GM12878 (cell line): ENCODE measurements around the gene GLTP. TPM values are rescaled to one million over a fixed set of nuclear protein-coding genes. Genes with fewer than 3 reads are reported as not detected.

Experiments used
- ATAC-seq: fragments of 200-7000 bp; cut with Tn5 transposase; 3 replicates; pipeline ENCODE4 v1.9.1; 2020; ENCODE audit warnings: mild to moderate bottlenecking, moderate library complexity
- BruUV-seq: library from RNA; stranded (reverse); fragments of 400-500 nt; replicated peaks from 2 replicates; lab custom pipeline; 2021; lab: Mats Ljungman, UMichigan
- CTCF ChIA-PET: fragments of 300-600 bp; sonication (Branson Sonifier 250); formaldehyde crosslinking; extraction: SDS; loops from one replicate; lab custom pipeline; 2021; ENCODE audit warnings: inconsistent platforms; lab: Yijun Ruan, JAX
- POLR2A ChIA-PET: fragments of 350-600 bp; formaldehyde crosslinking; extraction: SDS; loops from one replicate; lab custom pipeline; 2021; ENCODE audit warnings: inconsistent platforms; lab: Charles Lee
- RAD21 ChIA-PET: fragments of 300-600 bp; sonication (Branson Sonifier 250); formaldehyde crosslinking; loops from one replicate; lab custom pipeline; 2023; ENCODE audit warnings: antibody characterized with exemption; ENCODE audit not compliant: unreplicated experiment; lab: Charles Lee
- SMC1A ChIA-PET: fragments of 300-600 bp; sonication (Branson Sonifier 250); formaldehyde crosslinking; loops from one replicate; lab custom pipeline; 2023; ENCODE audit not compliant: unreplicated experiment, uncharacterized antibody; lab: Charles Lee
- DNase-seq: peaks from one replicate; pipeline ENCODE4 v3.0.0-alpha.2; 2011; ENCODE audit warnings: low read depth, low spot score
- FAIRE-seq: peaks from 3 replicates; lab custom pipeline; 2011; peaks lifted over from hg19 to GRCh38; lab: Jason Lieb, UNC
- H2AFZ ChIP-seq: 2 replicates; pipeline ENCODE4 v1.6.0; 2011; ENCODE audit warnings: low read depth, low read length, control low read depth; ENCODE audit not compliant: control insufficient read depth
- H3K27ac ChIP-seq: 2 replicates; pipeline ENCODE4 v1.5.1; 2011; ENCODE audit warnings: control low read depth; ENCODE audit not compliant: control insufficient read depth, insufficient read depth
- H3K27me3 ChIP-seq, 2 experiments: replicated peaks in 1 of 2; 2 replicates each; pipeline versions ENCODE4 v1.6.0 to v1.6.1; 2011; ENCODE audit warnings: low read length in 1 of 2; ENCODE audit not compliant: control insufficient read depth in 2 of 2, insufficient read depth in 2 of 2
- H3K36me3 ChIP-seq, 2 experiments: 2 replicates each; pipeline ENCODE4 v1.5.1; 2011; ENCODE audit warnings: low read length in 1 of 2; ENCODE audit not compliant: control insufficient read depth in 2 of 2, insufficient read depth in 2 of 2
- H3K4me1 ChIP-seq: 2 replicates; pipeline ENCODE4 v1.6.1; 2011; ENCODE audit warnings: mild to moderate bottlenecking, low read length, moderate library complexity, mixed read lengths; ENCODE audit not compliant: control insufficient read depth, insufficient read depth
- H3K4me2 ChIP-seq: 2 replicates; pipeline ENCODE4 v1.6.0; 2011; ENCODE audit warnings: control low read depth; ENCODE audit not compliant: control insufficient read depth, insufficient read depth
- H3K4me3 ChIP-seq: fragments of 200-600 bp; sonication (generic); 2 replicates; pipeline ENCODE4 v1.5.1; 2016
- H3K79me2 ChIP-seq: 2 replicates; pipeline ENCODE4 v1.6.0; 2011; ENCODE audit warnings: low read length; ENCODE audit not compliant: control insufficient read depth, insufficient read depth
- H3K9ac ChIP-seq: 2 replicates; pipeline ENCODE4 v1.8.0; 2011; ENCODE audit warnings: low read length, control low read depth, mixed read lengths; ENCODE audit not compliant: control insufficient read depth, insufficient read depth
- H3K9me3 ChIP-seq: replicated peaks from 3 replicates; pipeline ENCODE4 v1.5.1; 2011; ENCODE audit warnings: mild to moderate bottlenecking, low read length; ENCODE audit not compliant: control insufficient read depth, insufficient read depth
- H4K20me1 ChIP-seq: 2 replicates; pipeline ENCODE4 v1.6.0; 2011; ENCODE audit not compliant: control insufficient read depth, insufficient read depth
- CHD1 ChIP-seq: IDR thresholded peaks from 2 replicates; pipeline ENCODE4 v1.6.1; 2012; ENCODE audit warnings: low read depth, low read length, improper control_type of control experiment
- DPF2 ChIP-seq: fragments of 450-650 bp; IDR thresholded peaks from 2 replicates; pipeline ENCODE4 v1.6.1; 2017; ENCODE audit warnings: mild to moderate bottlenecking
- HDAC2 ChIP-seq: fragments of 200-600 bp; sonication (generic); IDR thresholded peaks from 2 replicates; pipeline ENCODE4 v1.6.1; 2017
- IKZF2 ChIP-seq, 2 experiments: fragments of 450-650 bp; IDR thresholded peaks; 2 replicates each; pipeline ENCODE4 v1.6.1; 2017; ENCODE audit warnings: mild to moderate bottlenecking in 2 of 2, moderate library complexity in 2 of 2
- JUNB ChIP-seq: IDR thresholded peaks from 2 replicates; pipeline ENCODE4 v1.6.1; 2016; ENCODE audit warnings: antibody characterized with exemption, mild to moderate bottlenecking
- JUND ChIP-seq: IDR thresholded peaks from 2 replicates; pipeline ENCODE4 v1.6.1; 2012; ENCODE audit warnings: low read depth, mild to moderate bottlenecking, low read length, improper control_type of control experiment, moderate library complexity
- NFXL1 ChIP-seq: fragments of 450-650 bp; IDR thresholded peaks from 2 replicates; pipeline ENCODE4 v1.6.1; 2017; ENCODE audit warnings: antibody characterized with exemption, mild to moderate bottlenecking, borderline replicate concordance
- STAT1 ChIP-seq: fragments of 450-650 bp; conservative IDR thresholded peaks from 2 replicates; pipeline ENCODE4 v1.6.1; 2014; ENCODE audit warnings: antibody characterized with exemption, mild to moderate bottlenecking
- SUPT20H ChIP-seq: IDR thresholded peaks from 2 replicates; pipeline ENCODE4 v1.6.1; 2011; ENCODE audit warnings: low read depth, mild to moderate bottlenecking, low read length, moderate library complexity, borderline replicate concordance; ENCODE audit not compliant: control insufficient read depth
- WGBS: methylation state at CpG from one replicate; pipeline ENCODE4 v1.1.6; 2016; ENCODE audit warnings: low lambda C conversion rate; ENCODE audit not compliant: insufficient replicate concordance, insufficient coverage; ENCODE audit errors: missing lambda C conversion rate; 5-methylcytosine and 5-hydroxymethylcytosine counted together
- in situ Hi-C: fragments of 300-500 bp; cut with MboI; formaldehyde crosslinking; loops from 9 replicates; pipeline ENCODE4 v1.14.3; 2018; ENCODE audit warnings: mixed read lengths
- intact Hi-C: fragments of 100-400 bp; cut with micrococcal nuclease; formaldehyde crosslinking; loops from one replicate; pipeline ENCODE4 v1.14.2; 2022; ENCODE audit not compliant: unreplicated experiment
- polyA plus RNA-seq, 11 experiments: library from polyadenylated mRNA; depleted of rRNA in 4 of 11; unstranded in 6 of 11; stranded (reverse) in 5 of 11; fragments of >200 nt; fragmentation: Nextera tagmentation in 4 of 11; fragmentation: Illumina TruSeq in 1 of 11; extraction: Ambion mirVana in 4 of 11; extraction: Trizol in 1 of 11; gene quantifications; 1 replicate in 1 of 11; 2 replicates in 10 of 11; pipeline versions ENCODE4 v1.2.1 to v1.2.3, GENCODE V29; 2011 to 2016; ENCODE audit warnings: inconsistent platforms in 2 of 11, missing spikeins in 2 of 11, low read depth in 1 of 11
- total RNA-seq, 4 experiments: library from RNA; depleted of rRNA in 3 of 4; stranded (reverse); fragments of >200 nt in 3 of 4; fragmentation: Illumina TruSeq in 1 of 4; extraction: Trizol in 1 of 4; gene quantifications; 2 replicates each; pipeline versions ENCODE4 v1.2.1 to v1.2.3, GENCODE V29; 2013 to 2021
- TF ChIP-seq, protein P1 (sequence below): fragments of 150-350 bp; IDR thresholded peaks from 2 replicates; pipeline ENCODE4 v1.6.1; 2016; ENCODE audit warnings: low read depth, low read length
- TF ChIP-seq, protein P2 (sequence below): fragments of 450-650 bp; IDR thresholded peaks from 2 replicates; pipeline ENCODE4 v1.6.1; 2017; ENCODE audit warnings: mild to moderate bottlenecking, low read depth, inconsistent platforms; ENCODE audit not compliant: poor library complexity, severe bottlenecking
- TF ChIP-seq, protein P3 (sequence below): fragments of 450-650 bp; IDR thresholded peaks from 2 replicates; pipeline ENCODE4 v1.6.1; 2016; ENCODE audit warnings: mild to moderate bottlenecking, moderate library complexity, borderline replicate concordance
- TF ChIP-seq, protein P4 (sequence below): fragments of 450-650 bp; IDR thresholded peaks from 2 replicates; pipeline ENCODE4 v1.6.1; 2017; ENCODE audit warnings: mild to moderate bottlenecking

GLTP gene
- total and polyA plus RNA-seq, 10 of the 15 experiments (the other 5 are each of a cell fraction or from before 2014, with no cell fraction given), result 16.8 to 44.0 (median 25.3) TPM

DNA sequence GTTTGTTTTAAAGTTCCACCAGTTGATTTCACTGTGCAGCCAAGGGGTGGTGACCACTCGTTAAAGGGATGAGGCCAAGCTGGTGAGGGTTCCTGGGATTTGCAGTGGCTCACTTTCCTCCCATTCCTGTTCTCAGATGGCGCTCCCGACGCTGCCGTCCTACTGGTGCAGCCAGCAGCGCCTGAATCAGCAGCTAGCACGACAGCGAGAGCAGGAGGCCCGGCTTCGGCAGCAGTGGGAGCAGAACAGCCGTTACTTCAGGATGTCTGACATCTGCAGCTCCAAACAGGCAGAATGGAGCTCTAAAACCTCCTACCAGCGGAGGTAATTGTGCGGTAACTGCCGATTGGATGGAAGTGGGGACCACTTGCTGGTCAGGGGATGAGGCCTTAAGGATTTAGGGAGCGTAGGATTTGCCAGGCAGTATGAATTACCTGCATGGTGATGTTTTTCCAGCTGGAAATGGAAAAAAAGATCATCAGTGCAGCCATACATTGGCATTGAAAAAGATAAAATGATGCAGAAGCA lies 22.6 kb upstream of the GLTP start:
- no peak overlapping the region for H2AFZ ChIP-seq
- H3K27ac ChIP-seq, result no peak overlapping the region
- intact Hi-C loops, result no loop called here
- H3K4me2 ChIP-seq, result no peak overlapping the region
- ChIA-PET POLR2A (interaction anchor here (0.6 kb wide), 2 partner anchors 16 to 55 kb away, joined by 3 read pairs; no protein-coding TSS in a partner anchor), RAD21 (no interaction called here), SMC1A (no interaction called here), CTCF (interaction anchor here (0.6 to 1.0 kb wide), 3 partner anchors 10 to 513 kb away, joined by 3 read pairs; no protein-coding TSS in a partner anchor)
- DNase-seq, result no peak
- H3K36me3 ChIP-seq, result peaks cover 24 to 25% of the 10 kb centered on the region in 2 experiments
- ATAC-seq, result no peak
- in situ Hi-C loops, result no loop called here
- no peak overlapping the region for H3K9ac ChIP-seq
- no peaks in the 10 kb centered on the region for H3K4me1 ChIP-seq
- FAIRE-seq, result no peak
- no peaks in the 10 kb centered on the region for H4K20me1 ChIP-seq
- no TSS peak for BruUV-seq
- H3K9me3 ChIP-seq, result no peaks in the 10 kb centered on the region
- H3K4me3 ChIP-seq, result no peak overlapping the region
- H3K79me2 ChIP-seq, result peaks cover 22% of the 10 kb centered on the region
- no peaks in the 10 kb centered on the region for H3K27me3 ChIP-seq
- WGBS, result 94% methylated on average over 15 of the region's 15 CpGs
- TF ChIP-seq SUPT20H, result no peak
- TF ChIP-seq IKZF2 (IDR thresholded peaks at IDR 0.05), result no peak
- TF ChIP-seq, protein P1, sequence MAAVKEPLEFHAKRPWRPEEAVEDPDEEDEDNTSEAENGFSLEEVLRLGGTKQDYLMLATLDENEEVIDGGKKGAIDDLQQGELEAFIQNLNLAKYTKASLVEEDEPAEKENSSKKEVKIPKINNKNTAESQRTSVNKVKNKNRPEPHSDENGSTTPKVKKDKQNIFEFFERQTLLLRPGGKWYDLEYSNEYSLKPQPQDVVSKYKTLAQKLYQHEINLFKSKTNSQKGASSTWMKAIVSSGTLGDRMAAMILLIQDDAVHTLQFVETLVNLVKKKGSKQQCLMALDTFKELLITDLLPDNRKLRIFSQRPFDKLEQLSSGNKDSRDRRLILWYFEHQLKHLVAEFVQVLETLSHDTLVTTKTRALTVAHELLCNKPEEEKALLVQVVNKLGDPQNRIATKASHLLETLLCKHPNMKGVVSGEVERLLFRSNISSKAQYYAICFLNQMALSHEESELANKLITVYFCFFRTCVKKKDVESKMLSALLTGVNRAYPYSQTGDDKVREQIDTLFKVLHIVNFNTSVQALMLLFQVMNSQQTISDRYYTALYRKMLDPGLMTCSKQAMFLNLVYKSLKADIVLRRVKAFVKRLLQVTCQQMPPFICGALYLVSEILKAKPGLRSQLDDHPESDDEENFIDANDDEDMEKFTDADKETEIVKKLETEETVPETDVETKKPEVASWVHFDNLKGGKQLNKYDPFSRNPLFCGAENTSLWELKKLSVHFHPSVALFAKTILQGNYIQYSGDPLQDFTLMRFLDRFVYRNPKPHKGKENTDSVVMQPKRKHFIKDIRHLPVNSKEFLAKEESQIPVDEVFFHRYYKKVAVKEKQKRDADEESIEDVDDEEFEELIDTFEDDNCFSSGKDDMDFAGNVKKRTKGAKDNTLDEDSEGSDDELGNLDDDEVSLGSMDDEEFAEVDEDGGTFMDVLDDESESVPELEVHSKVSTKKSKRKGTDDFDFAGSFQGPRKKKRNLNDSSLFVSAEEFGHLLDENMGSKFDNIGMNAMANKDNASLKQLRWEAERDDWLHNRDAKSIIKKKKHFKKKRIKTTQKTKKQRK, result no peak
- no peak for TF ChIP-seq HDAC2
- no peak for TF ChIP-seq STAT1
- TF ChIP-seq, protein P2, sequence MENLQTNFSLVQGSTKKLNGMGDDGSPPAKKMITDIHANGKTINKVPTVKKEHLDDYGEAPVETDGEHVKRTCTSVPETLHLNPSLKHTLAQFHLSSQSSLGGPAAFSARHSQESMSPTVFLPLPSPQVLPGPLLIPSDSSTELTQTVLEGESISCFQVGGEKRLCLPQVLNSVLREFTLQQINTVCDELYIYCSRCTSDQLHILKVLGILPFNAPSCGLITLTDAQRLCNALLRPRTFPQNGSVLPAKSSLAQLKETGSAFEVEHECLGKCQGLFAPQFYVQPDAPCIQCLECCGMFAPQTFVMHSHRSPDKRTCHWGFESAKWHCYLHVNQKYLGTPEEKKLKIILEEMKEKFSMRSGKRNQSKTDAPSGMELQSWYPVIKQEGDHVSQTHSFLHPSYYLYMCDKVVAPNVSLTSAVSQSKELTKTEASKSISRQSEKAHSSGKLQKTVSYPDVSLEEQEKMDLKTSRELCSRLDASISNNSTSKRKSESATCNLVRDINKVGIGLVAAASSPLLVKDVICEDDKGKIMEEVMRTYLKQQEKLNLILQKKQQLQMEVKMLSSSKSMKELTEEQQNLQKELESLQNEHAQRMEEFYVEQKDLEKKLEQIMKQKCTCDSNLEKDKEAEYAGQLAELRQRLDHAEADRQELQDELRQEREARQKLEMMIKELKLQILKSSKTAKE, result no peak
- TF ChIP-seq CHD1, result no peak
- TF ChIP-seq, protein P3, sequence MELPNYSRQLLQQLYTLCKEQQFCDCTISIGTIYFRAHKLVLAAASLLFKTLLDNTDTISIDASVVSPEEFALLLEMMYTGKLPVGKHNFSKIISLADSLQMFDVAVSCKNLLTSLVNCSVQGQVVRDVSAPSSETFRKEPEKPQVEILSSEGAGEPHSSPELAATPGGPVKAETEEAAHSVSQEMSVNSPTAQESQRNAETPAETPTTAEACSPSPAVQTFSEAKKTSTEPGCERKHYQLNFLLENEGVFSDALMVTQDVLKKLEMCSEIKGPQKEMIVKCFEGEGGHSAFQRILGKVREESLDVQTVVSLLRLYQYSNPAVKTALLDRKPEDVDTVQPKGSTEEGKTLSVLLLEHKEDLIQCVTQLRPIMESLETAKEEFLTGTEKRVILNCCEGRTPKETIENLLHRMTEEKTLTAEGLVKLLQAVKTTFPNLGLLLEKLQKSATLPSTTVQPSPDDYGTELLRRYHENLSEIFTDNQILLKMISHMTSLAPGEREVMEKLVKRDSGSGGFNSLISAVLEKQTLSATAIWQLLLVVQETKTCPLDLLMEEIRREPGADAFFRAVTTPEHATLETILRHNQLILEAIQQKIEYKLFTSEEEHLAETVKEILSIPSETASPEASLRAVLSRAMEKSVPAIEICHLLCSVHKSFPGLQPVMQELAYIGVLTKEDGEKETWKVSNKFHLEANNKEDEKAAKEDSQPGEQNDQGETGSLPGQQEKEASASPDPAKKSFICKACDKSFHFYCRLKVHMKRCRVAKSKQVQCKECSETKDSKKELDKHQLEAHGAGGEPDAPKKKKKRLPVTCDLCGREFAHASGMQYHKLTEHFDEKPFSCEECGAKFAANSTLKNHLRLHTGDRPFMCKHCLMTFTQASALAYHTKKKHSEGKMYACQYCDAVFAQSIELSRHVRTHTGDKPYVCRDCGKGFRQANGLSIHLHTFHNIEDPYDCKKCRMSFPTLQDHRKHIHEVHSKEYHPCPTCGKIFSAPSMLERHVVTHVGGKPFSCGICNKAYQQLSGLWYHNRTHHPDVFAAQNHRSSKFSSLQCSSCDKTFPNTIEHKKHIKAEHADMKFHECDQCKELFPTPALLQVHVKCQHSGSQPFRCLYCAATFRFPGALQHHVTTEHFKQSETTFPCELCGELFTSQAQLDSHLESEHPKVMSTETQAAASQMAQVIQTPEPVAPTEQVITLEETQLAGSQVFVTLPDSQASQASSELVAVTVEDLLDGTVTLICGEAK, result no peak
- no peak for TF ChIP-seq JUNB
- TF ChIP-seq, protein P4, sequence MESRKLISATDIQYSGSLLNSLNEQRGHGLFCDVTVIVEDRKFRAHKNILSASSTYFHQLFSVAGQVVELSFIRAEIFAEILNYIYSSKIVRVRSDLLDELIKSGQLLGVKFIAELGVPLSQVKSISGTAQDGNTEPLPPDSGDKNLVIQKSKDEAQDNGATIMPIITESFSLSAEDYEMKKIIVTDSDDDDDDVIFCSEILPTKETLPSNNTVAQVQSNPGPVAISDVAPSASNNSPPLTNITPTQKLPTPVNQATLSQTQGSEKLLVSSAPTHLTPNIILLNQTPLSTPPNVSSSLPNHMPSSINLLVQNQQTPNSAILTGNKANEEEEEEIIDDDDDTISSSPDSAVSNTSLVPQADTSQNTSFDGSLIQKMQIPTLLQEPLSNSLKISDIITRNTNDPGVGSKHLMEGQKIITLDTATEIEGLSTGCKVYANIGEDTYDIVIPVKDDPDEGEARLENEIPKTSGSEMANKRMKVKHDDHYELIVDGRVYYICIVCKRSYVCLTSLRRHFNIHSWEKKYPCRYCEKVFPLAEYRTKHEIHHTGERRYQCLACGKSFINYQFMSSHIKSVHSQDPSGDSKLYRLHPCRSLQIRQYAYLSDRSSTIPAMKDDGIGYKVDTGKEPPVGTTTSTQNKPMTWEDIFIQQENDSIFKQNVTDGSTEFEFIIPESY, result no peak
- no peak for TF ChIP-seq JUND
- no peak for TF ChIP-seq NFXL1
- no peak for TF ChIP-seq DPF2
